Activated naive CD4-positive, alpha-beta T cell (primary cell): ENCODE measurements around the gene NTHL1.

Experiments
- DNase-seq, 4 experiments: peaks; one replicate each; lab custom pipeline; 2025; lab: John Stamatoyannopoulos, UW

Gene NTHL1

GRCh38 chr16:2083876-2084780 is 36.5 kb upstream of the NTHL1 start:
- DNase-seq: no peak

- DNase-seq: no peak
Observed at GRCh38 chr16:2083409-2083808, 35.8 kb upstream of the NTHL1 start.

- DNase-seq: no peak
Observed at GRCh38 chr16:2082983-2083364, 35.3 kb upstream of the NTHL1 start.

GRCh38 chr16:2082171-2082982 is 34.7 kb upstream of the NTHL1 start:
- no peak for DNase-seq

GRCh38 chr16:2081201-2082084 is 33.8 kb upstream of the NTHL1 start:
- no peak for DNase-seq

- no peak for DNase-seq
Observed at GRCh38 chr16:2079991-2080390, 32.4 kb upstream of the NTHL1 start.

- no peak for DNase-seq
Observed at GRCh38 chr16:2079311-2079800, 31.7 kb upstream of the NTHL1 start.

GRCh38 chr16:2078691-2079090 is 31.1 kb upstream of the NTHL1 start:
- DNase-seq: no peak

- DNase-seq: no peak
Observed at GRCh38 chr16:2078096-2078495, 30.5 kb upstream of the NTHL1 start.

GRCh38 chr16:2077696-2078095 is 30.1 kb upstream of the NTHL1 start:
- no peak for DNase-seq

GRCh38 chr16:2077016-2077415 is 29.4 kb upstream of the NTHL1 start:
- no peak for DNase-seq

- no peak for DNase-seq
Observed at GRCh38 chr16:2076072-2076865, 28.6 kb upstream of the NTHL1 start.

GRCh38 chr16:2075631-2076030 is 28.0 kb upstream of the NTHL1 start:
- no peak for DNase-seq

GRCh38 chr16:2074071-2074470 is 26.4 kb upstream of the NTHL1 start:
- no peak for DNase-seq

GRCh38 chr16:2072926-2073325 is 25.3 kb upstream of the NTHL1 start:
- DNase-seq: no peak

GRCh38 chr16:2071454-2072202 is 24.0 kb upstream of the NTHL1 start:
- no peak for DNase-seq

- no peak for DNase-seq
Observed at GRCh38 chr16:2070576-2071453, 23.2 kb upstream of the NTHL1 start.

- no peak for DNase-seq
Observed at GRCh38 chr16:2066139-2066538, 18.5 kb upstream of the NTHL1 start.

GRCh38 chr16:2064368-2064945 is 16.8 kb upstream of the NTHL1 start:
- no peak for DNase-seq
